IMR-90 (cell line): ENCODE measurements around the gene IFRD1. TPM values are rescaled to one million over a fixed set of nuclear protein-coding genes. Genes with fewer than 3 reads are reported as not detected.

Experiments
- ATAC-seq: fragments of 200-7000 bp; cut with Tn5 transposase; 2 replicates; pipeline ENCODE4 v1.9.1; 2020; ENCODE audit warnings: low read depth, mild to moderate bottlenecking, moderate library complexity
- BruUV-seq: library from RNA; stranded (reverse); fragments of 400-500 nt; replicated peaks from 2 replicates; lab custom pipeline; 2021; lab: Mats Ljungman, UMichigan
- CTCF ChIA-PET: fragments of 300-600 bp; formaldehyde crosslinking; extraction: SDS; loops from one replicate; lab custom pipeline; 2021; ENCODE audit warnings: antibody characterized with exemption; lab: Yijun Ruan, JAX
- POLR2A ChIA-PET: fragments of 300-600 bp; sonication (Branson Sonifier 250); formaldehyde crosslinking; loops from one replicate; lab custom pipeline; 2022; ENCODE audit warnings: antibody characterized with exemption; ENCODE audit not compliant: unreplicated experiment; lab: Charles Lee
- DNase-seq: peaks from one replicate; pipeline ENCODE4 v3.0.0; 2013
- H2AFZ ChIP-seq: replicated peaks from 2 replicates; pipeline ENCODE3; 2013; ENCODE audit warnings: low read length, mild to moderate bottlenecking; ENCODE audit not compliant: poor library complexity
- H2AK5ac ChIP-seq: 2 replicates; pipeline ENCODE4 v1.6.1; 2013; ENCODE audit warnings: low read depth, low read length, inconsistent platforms
- H2AK9ac ChIP-seq: replicated peaks from 2 replicates; pipeline ENCODE3; 2013; ENCODE audit warnings: mild to moderate bottlenecking, low read depth, low read length, moderate library complexity; ENCODE audit not compliant: poor library complexity
- H2BK120ac ChIP-seq: 2 replicates; pipeline ENCODE4 v1.6.1; 2013; ENCODE audit warnings: low read depth, low read length, inconsistent platforms
- H2BK15ac ChIP-seq: 3 replicates; pipeline ENCODE4 v1.6.1; 2013; ENCODE audit warnings: low read depth, low read length, inconsistent platforms
- H2BK20ac ChIP-seq: 2 replicates; pipeline ENCODE4 v1.6.1; 2013; ENCODE audit warnings: low read depth, mild to moderate bottlenecking, inconsistent platforms, low read length, moderate library complexity
- H2BK5ac ChIP-seq: 2 replicates; pipeline ENCODE4 v1.6.1; 2013; ENCODE audit warnings: mild to moderate bottlenecking, low read depth, low read length, inconsistent platforms; ENCODE audit not compliant: poor library complexity, severe bottlenecking
- H3K14ac ChIP-seq: replicated peaks from 2 replicates; pipeline ENCODE4 v1.6.1; 2013; ENCODE audit warnings: low read depth, low read length, inconsistent platforms
- H3K18ac ChIP-seq: 2 replicates; pipeline ENCODE4 v1.6.1; 2013; ENCODE audit warnings: low read depth, low read length, control low read depth
- H3K23ac ChIP-seq: 2 replicates; pipeline ENCODE4 v1.6.1; 2013; ENCODE audit warnings: low read depth, low read length, inconsistent platforms
- H3K27ac ChIP-seq: 2 replicates; pipeline ENCODE4 v1.5.1; 2013; ENCODE audit warnings: mild to moderate bottlenecking, control low read depth, low read length; ENCODE audit not compliant: insufficient read depth
- H3K27me3 ChIP-seq: 2 replicates; pipeline ENCODE4 v1.6.1; 2013; ENCODE audit warnings: low read length; ENCODE audit not compliant: control insufficient read depth, insufficient read depth
- H3K36me3 ChIP-seq: 2 replicates; pipeline ENCODE4 v1.6.1; 2013; ENCODE audit warnings: low read length, mixed read lengths; ENCODE audit not compliant: control insufficient read depth, insufficient read depth
- H3K4ac ChIP-seq: 2 replicates; pipeline ENCODE4 v1.6.1; 2013; ENCODE audit warnings: low read depth, low read length, inconsistent platforms
- H3K4me1 ChIP-seq: 2 replicates; pipeline ENCODE4 v1.6.1; 2013; ENCODE audit warnings: low read length, mixed read lengths; ENCODE audit not compliant: control insufficient read depth, insufficient read depth
- H3K4me2 ChIP-seq: 2 replicates; pipeline ENCODE4 v1.6.1; 2013; ENCODE audit warnings: low read depth, mild to moderate bottlenecking, control low read depth, low read length, moderate library complexity
- H3K4me3 ChIP-seq: 2 replicates; pipeline ENCODE4 v1.5.1; 2013; ENCODE audit warnings: low read depth, mild to moderate bottlenecking, control low read depth, low read length, moderate library complexity; ENCODE audit not compliant: insufficient read depth
- H3K56ac ChIP-seq: 2 replicates; pipeline ENCODE4 v1.6.1; 2013; ENCODE audit warnings: low read length, inconsistent platforms; ENCODE audit not compliant: insufficient read depth; ENCODE audit errors: extremely low read depth
- H3K79me1 ChIP-seq, 2 experiments: 2 replicates each; pipeline ENCODE4 v1.6.1; 2013; ENCODE audit warnings: low read length in 2 of 2, inconsistent platforms in 1 of 2, low read depth in 1 of 2
- H3K9ac ChIP-seq: 2 replicates; pipeline ENCODE4 v1.6.1; 2013; ENCODE audit warnings: low read depth, low read length, control low read depth
- H3K9me1 ChIP-seq: 2 replicates; pipeline ENCODE4 v1.6.1; 2013; ENCODE audit warnings: low read length, inconsistent platforms; ENCODE audit not compliant: insufficient read depth
- H3K9me3 ChIP-seq: 2 replicates; pipeline ENCODE4 v1.6.1; 2013; ENCODE audit warnings: low read length; ENCODE audit not compliant: control insufficient read depth, insufficient read depth
- H4K20me1 ChIP-seq: 2 replicates; pipeline ENCODE4 v1.6.1; 2013; ENCODE audit warnings: low read length, inconsistent platforms; ENCODE audit not compliant: insufficient read depth
- H4K5ac ChIP-seq: 2 replicates; pipeline ENCODE4 v1.6.1; 2013; ENCODE audit warnings: mild to moderate bottlenecking, low read depth, low read length, control low read depth
- H4K8ac ChIP-seq, 2 experiments: 2 replicates each; pipeline ENCODE4 v1.6.1; 2013; ENCODE audit warnings: low read depth in 2 of 2, low read length in 2 of 2, control low read depth in 1 of 2, inconsistent platforms in 1 of 2
- H4K91ac ChIP-seq: 2 replicates; pipeline ENCODE4 v1.6.1; 2013; ENCODE audit warnings: low read depth, low read length, inconsistent platforms; ENCODE audit not compliant: insufficient read depth
- BHLHE40 ChIP-seq: fragments of 150-350 bp; IDR thresholded peaks from 2 replicates; pipeline ENCODE4 v1.6.1; 2016; ENCODE audit warnings: mild to moderate bottlenecking, low read depth, low read length
- CEBPB ChIP-seq: IDR thresholded peaks from 2 replicates; pipeline ENCODE4 v1.6.1; 2012; ENCODE audit warnings: low read depth, low read length, improper control_type of control experiment
- CHD1 ChIP-seq: IDR thresholded peaks from 2 replicates; pipeline ENCODE4 v1.6.1; 2012; ENCODE audit warnings: low read depth, low read length, improper control_type of control experiment
- ELK1 ChIP-seq: fragments of 150-350 bp; IDR thresholded peaks from 2 replicates; pipeline ENCODE4 v1.6.1; 2016; ENCODE audit warnings: low read depth, mild to moderate bottlenecking, low read length, moderate library complexity, borderline replicate concordance
- FOS ChIP-seq: fragments of 150-350 bp; IDR thresholded peaks from 2 replicates; pipeline ENCODE4 v1.6.1; 2016; ENCODE audit warnings: low read depth, low read length
- MAFK ChIP-seq: IDR thresholded peaks from 2 replicates; pipeline ENCODE4 v1.6.1; 2012; ENCODE audit warnings: low read depth, low read length, improper control_type of control experiment
- MAZ ChIP-seq: IDR thresholded peaks from 2 replicates; pipeline ENCODE4 v1.6.1; 2012; ENCODE audit warnings: low read depth, mild to moderate bottlenecking, low read length, improper control_type of control experiment, moderate library complexity, borderline replicate concordance
- MXI1 ChIP-seq: IDR thresholded peaks from 2 replicates; pipeline ENCODE4 v1.6.1; 2012; ENCODE audit warnings: low read depth, mild to moderate bottlenecking, low read length, moderate library complexity, borderline replicate concordance
- NFE2L2 ChIP-seq: fragments of 150-350 bp; IDR thresholded peaks from 2 replicates; pipeline ENCODE4 v1.6.1; 2016; ENCODE audit warnings: low read depth, mild to moderate bottlenecking, low read length
- POLR2A ChIP-seq: IDR thresholded peaks from 2 replicates; pipeline ENCODE4 v1.6.1; 2012; ENCODE audit warnings: mild to moderate bottlenecking, low read depth, low read length
- RAD21 ChIP-seq: IDR thresholded peaks from 2 replicates; pipeline ENCODE4 v1.6.1; 2012; ENCODE audit warnings: low read length, improper control_type of control experiment
- RCOR1 ChIP-seq: IDR thresholded peaks from 2 replicates; pipeline ENCODE4 v1.6.1; 2012; ENCODE audit warnings: mild to moderate bottlenecking, low read length, improper control_type of control experiment; ENCODE audit not compliant: insufficient replicate concordance
- RFX5 ChIP-seq: IDR thresholded peaks from 2 replicates; pipeline ENCODE4 v1.8.0; 2012; ENCODE audit warnings: low read depth, mild to moderate bottlenecking, low read length, moderate library complexity
- SMC3 ChIP-seq: fragments of 150-350 bp; IDR thresholded peaks from 2 replicates; pipeline ENCODE4 v1.6.1; 2016; ENCODE audit warnings: low read depth, mild to moderate bottlenecking, antibody characterized with exemption, low read length, moderate library complexity
- USF2 ChIP-seq: fragments of 150-350 bp; IDR thresholded peaks from 2 replicates; pipeline ENCODE4 v1.6.1; 2017; ENCODE audit warnings: mild to moderate bottlenecking, antibody characterized with exemption, low read length, low read depth
- WGBS, 2 experiments: methylation state at CpG; one replicate each; pipeline versions ENCODE4 v1.1.5 to v1.1.7; 2013; ENCODE audit warnings: missing lambda C conversion rate in 2 of 2; ENCODE audit not compliant: insufficient read length in 1 of 2; ENCODE audit errors: extremely low coverage in 2 of 2; 5-methylcytosine and 5-hydroxymethylcytosine counted together
- dilution Hi-C: fragments of 300-500 bp; cut with HindIII; formaldehyde crosslinking; loops from one replicate; pipeline ENCODE4 v1.14.3; 2018; ENCODE audit warnings: low sequenced_read_pairs; ENCODE audit not compliant: unreplicated experiment
- in situ Hi-C: fragments of 300-500 bp; cut with MboI; formaldehyde crosslinking; loops from 3 replicates; pipeline ENCODE4 v1.14.3; 2019; ENCODE audit warnings: low sequenced_read_pairs, inconsistent platforms, mixed read lengths
- intact Hi-C: fragments of 100-400 bp; cut with micrococcal nuclease; formaldehyde crosslinking; loops from 2 replicates; pipeline ENCODE4 v1.10.0; 2022
- polyA plus RNA-seq, 3 experiments: library from polyadenylated mRNA; depleted of rRNA; stranded (reverse); fragments of >200 nt; gene quantifications; 2 replicates each; pipeline ENCODE4 v1.2.3, GENCODE V29; 2012; ENCODE audit warnings: low replicate concordance in 1 of 3
- total RNA-seq: library from RNA; depleted of rRNA; stranded (reverse); fragments of >200 nt; gene quantifications from 2 replicates; pipeline ENCODE4 v1.2.3, GENCODE V29; 2012
- TF ChIP-seq, protein P1 (sequence below): conservative IDR thresholded peaks from 2 replicates; pipeline ENCODE4 v1.5.1; 2012; ENCODE audit warnings: mild to moderate bottlenecking, low read depth, low read length, improper control_type of control experiment

Gene IFRD1
- total and polyA plus RNA-seq, 2 of the 4 experiments (the other 2 are of a cell fraction), result 18.3 to 25.3 TPM

DNA sequence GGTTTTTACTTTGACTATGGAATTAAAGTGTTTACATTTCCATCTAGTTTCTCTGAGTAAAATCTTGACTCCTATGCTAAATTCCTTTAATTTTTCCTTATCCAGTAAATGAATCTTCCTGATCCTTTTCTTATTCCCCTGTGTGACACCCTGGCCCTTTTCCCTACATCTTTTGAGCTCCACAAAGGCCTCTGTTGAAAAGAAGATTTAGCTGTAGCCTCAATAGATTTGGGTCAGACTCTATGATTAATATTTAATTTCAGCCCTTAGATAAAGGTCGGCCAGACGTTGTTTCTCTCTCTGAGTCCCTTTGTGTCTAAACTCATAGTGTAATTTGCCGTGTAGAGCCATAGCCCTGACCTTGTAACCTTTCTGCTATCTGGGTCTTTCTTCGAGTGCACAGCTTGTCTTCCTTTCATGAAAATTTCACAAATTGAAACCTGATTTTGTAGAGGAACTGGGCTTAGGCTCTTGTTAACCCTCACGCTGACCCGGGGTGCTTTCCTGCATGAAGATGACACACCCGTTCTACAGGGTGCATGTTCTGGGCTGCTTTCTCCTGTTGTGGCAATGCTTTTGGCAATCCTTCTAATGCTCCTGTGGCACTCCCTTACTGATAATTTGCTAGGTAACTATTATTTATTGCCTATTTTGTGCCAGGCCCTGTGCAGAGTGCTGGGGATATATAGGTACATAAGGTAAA, 51.7 kb downstream of the IFRD1 start:
- no peak overlapping the region for H2AK9ac ChIP-seq
- TF ChIP-seq ELK1 (no peak), RAD21 (no peak), USF2 (no peak), SMC3 (no peak), CHD1 (no peak), RCOR1 (no peak), MXI1 (no peak), CEBPB (no peak), MAZ (no peak), MAFK (no peak), BHLHE40 (no peak), RFX5 (no peak), NFE2L2 (no peak), FOS (no peak), POLR2A (no peak)
- TF ChIP-seq, protein P1, sequence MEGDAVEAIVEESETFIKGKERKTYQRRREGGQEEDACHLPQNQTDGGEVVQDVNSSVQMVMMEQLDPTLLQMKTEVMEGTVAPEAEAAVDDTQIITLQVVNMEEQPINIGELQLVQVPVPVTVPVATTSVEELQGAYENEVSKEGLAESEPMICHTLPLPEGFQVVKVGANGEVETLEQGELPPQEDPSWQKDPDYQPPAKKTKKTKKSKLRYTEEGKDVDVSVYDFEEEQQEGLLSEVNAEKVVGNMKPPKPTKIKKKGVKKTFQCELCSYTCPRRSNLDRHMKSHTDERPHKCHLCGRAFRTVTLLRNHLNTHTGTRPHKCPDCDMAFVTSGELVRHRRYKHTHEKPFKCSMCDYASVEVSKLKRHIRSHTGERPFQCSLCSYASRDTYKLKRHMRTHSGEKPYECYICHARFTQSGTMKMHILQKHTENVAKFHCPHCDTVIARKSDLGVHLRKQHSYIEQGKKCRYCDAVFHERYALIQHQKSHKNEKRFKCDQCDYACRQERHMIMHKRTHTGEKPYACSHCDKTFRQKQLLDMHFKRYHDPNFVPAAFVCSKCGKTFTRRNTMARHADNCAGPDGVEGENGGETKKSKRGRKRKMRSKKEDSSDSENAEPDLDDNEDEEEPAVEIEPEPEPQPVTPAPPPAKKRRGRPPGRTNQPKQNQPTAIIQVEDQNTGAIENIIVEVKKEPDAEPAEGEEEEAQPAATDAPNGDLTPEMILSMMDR, result no peak
- H2BK20ac ChIP-seq, result no peak overlapping the region
- no peaks in the 10 kb centered on the region for H4K20me1 ChIP-seq
- H4K91ac ChIP-seq, result no peak overlapping the region
- no peak overlapping the region for H3K23ac ChIP-seq
- H3K9me1 ChIP-seq, result peaks cover 4% of the 10 kb centered on the region; the same call in 1 of the 2 replicates
- no peaks in the 10 kb centered on the region for H3K4me1 ChIP-seq
- WGBS, 2 experiments, result 70% methylated on average over 3 of the region's 7 CpGs; no CpG with 5 or more reads in 1 of the 2 experiments
- CTCF ChIA-PET, result no interaction called here
- no peaks in the 10 kb centered on the region for H3K79me1 ChIP-seq
- no peak overlapping the region for H3K56ac ChIP-seq
- no peak overlapping the region for H2AK5ac ChIP-seq
- H3K27ac ChIP-seq, result no peak overlapping the region
- no peak overlapping the region for H3K4me2 ChIP-seq
- no peak overlapping the region for H2BK120ac ChIP-seq
- no peak overlapping the region for H3K14ac ChIP-seq
- no peak overlapping the region for H4K8ac ChIP-seq
- no peak overlapping the region for H3K4ac ChIP-seq
- POLR2A ChIA-PET, result no interaction called here
- H3K27me3 ChIP-seq, result no peaks in the 10 kb centered on the region
- no peak overlapping the region for H2BK5ac ChIP-seq
- no peak overlapping the region for H2AFZ ChIP-seq
- dilution Hi-C loops, result no loop called here
- in situ Hi-C loops, result no loop called here
- ATAC-seq, result no peak
- no TSS peak for BruUV-seq
- intact Hi-C loops, result loop anchor here (5.0 kb wide), 1 partner anchor 395 kb away; no protein-coding TSS in a partner anchor
- no peaks in the 10 kb centered on the region for H3K36me3 ChIP-seq
- no peak overlapping the region for H4K5ac ChIP-seq
- H2BK15ac ChIP-seq, result no peak overlapping the region
- no peak overlapping the region for H3K9ac ChIP-seq
- H3K4me3 ChIP-seq, result no peak overlapping the region
- H3K18ac ChIP-seq, result no peak overlapping the region
- DNase-seq, result no peak
- H3K9me3 ChIP-seq, result no peaks in the 10 kb centered on the region
